Liver (tissue), 9 donors: ENCODE results near the gene SORBS2. TPM values are rescaled to one million over a fixed set of nuclear protein-coding genes. Genes with fewer than 3 reads are reported as not detected.

Source experiments
- DNase-seq: peaks from one replicate; pipeline ENCODE4 v3.0.0-alpha.2; 2017; ENCODE audit warnings: low spot score
- H3K27ac ChIP-seq, 2 donors: one replicate each; pipeline ENCODE4 v1.7.0; 2013; ENCODE audit warnings: inconsistent platforms in 2 of 2, low read length in 2 of 2, control low read depth in 1 of 2, low read depth in 1 of 2, mild to moderate bottlenecking in 1 of 2
- H3K27me3 ChIP-seq, 4 donors: one replicate each; pipeline versions ENCODE4 v1.6.1 to v1.7.0; 2013; ENCODE audit warnings: low read length in 3 of 4, inconsistent platforms in 1 of 4, mild to moderate bottlenecking in 1 of 4, moderate library complexity in 1 of 4; ENCODE audit not compliant: control insufficient read depth in 4 of 4, insufficient read depth in 4 of 4
- H3K36me3 ChIP-seq, 4 donors: one replicate each; pipeline versions ENCODE4 v1.6.1 to v1.7.0; 2013; ENCODE audit warnings: low read length in 3 of 4, mild to moderate bottlenecking in 3 of 4, low read depth in 1 of 4, moderate library complexity in 1 of 4; ENCODE audit not compliant: control insufficient read depth in 4 of 4, insufficient read depth in 3 of 4
- H3K4me1 ChIP-seq, 4 donors: one replicate each; pipeline versions ENCODE4 v1.6.1 to v1.7.0; 2013; ENCODE audit warnings: low read length in 3 of 4, mild to moderate bottlenecking in 3 of 4, moderate library complexity in 1 of 4; ENCODE audit not compliant: control insufficient read depth in 4 of 4, insufficient read depth in 4 of 4
- H3K4me3 ChIP-seq, 3 donors: one replicate each; pipeline versions ENCODE4 v1.6.1 to v1.7.0; 2013; ENCODE audit warnings: low read length in 3 of 3, control low read depth in 1 of 3, low read depth in 1 of 3, mild to moderate bottlenecking in 1 of 3
- H3K9ac ChIP-seq, 2 donors: one replicate each; pipeline ENCODE4 v1.7.0; 2013; ENCODE audit warnings: low read length in 2 of 2, mild to moderate bottlenecking in 2 of 2, moderate library complexity in 2 of 2, control low read depth in 1 of 2, low read depth in 1 of 2
- H3K9me3 ChIP-seq, 4 donors: one replicate each; pipeline versions ENCODE4 v1.6.1 to v1.7.0; 2013; ENCODE audit warnings: low read length in 3 of 4; ENCODE audit not compliant: control insufficient read depth in 4 of 4
- ATF3 ChIP-seq: IDR thresholded peaks from 2 replicates; pipeline ENCODE4 v1.6.1; 2016; ENCODE audit warnings: antibody characterized with exemption
- CTCF ChIP-seq: fragments of 150-350 bp; IDR thresholded peaks from 2 replicates; pipeline ENCODE4 v1.5.1; 2017; ENCODE audit warnings: improper control_type of control experiment, low read depth, low read length; ENCODE audit not compliant: missing input control
- EGR1 ChIP-seq, 2 donors: IDR thresholded peaks; 2 replicates each; pipeline ENCODE4 v1.6.1; 2016 to 2018; ENCODE audit warnings: antibody characterized with exemption in 2 of 2, low read depth in 2 of 2
- FOXA1 ChIP-seq: IDR thresholded peaks from 2 replicates; pipeline ENCODE4 v1.6.1; 2016; ENCODE audit warnings: antibody characterized with exemption
- FOXA2 ChIP-seq: IDR thresholded peaks from 2 replicates; pipeline ENCODE4 v1.6.1; 2016; ENCODE audit warnings: antibody characterized with exemption
- GABPA ChIP-seq, 2 donors: IDR thresholded peaks in 1 of 2; conservative IDR thresholded peaks in 1 of 2; 2 replicates each; pipeline ENCODE4 v1.6.1; 2016; ENCODE audit warnings: antibody characterized with exemption in 2 of 2, mild to moderate bottlenecking in 1 of 2, moderate library complexity in 1 of 2
- HNF4A ChIP-seq, 2 donors: conservative IDR thresholded peaks; 2 replicates each; pipeline ENCODE4 v1.6.1; 2016; ENCODE audit warnings: antibody characterized with exemption in 2 of 2, mild to moderate bottlenecking in 2 of 2
- HNF4G ChIP-seq: IDR thresholded peaks from 2 replicates; pipeline ENCODE4 v1.6.1; 2016; ENCODE audit warnings: antibody characterized with exemption
- JUND ChIP-seq, 2 donors: IDR thresholded peaks; 2 replicates each; pipeline ENCODE4 v1.6.1; 2016; ENCODE audit warnings: antibody characterized with exemption in 2 of 2
- MAX ChIP-seq: IDR thresholded peaks from 2 replicates; pipeline ENCODE4 v1.6.1; 2016; ENCODE audit warnings: antibody characterized with exemption
- NR2F2 ChIP-seq: IDR thresholded peaks from 2 replicates; pipeline ENCODE4 v1.6.1; 2016; ENCODE audit warnings: antibody characterized with exemption
- RAD21 ChIP-seq, 2 donors: IDR thresholded peaks; 2 replicates each; pipeline ENCODE4 v1.6.1; 2016; ENCODE audit warnings: antibody characterized with exemption in 2 of 2, mild to moderate bottlenecking in 2 of 2
- REST ChIP-seq: IDR thresholded peaks from 2 replicates; pipeline ENCODE4 v1.6.1; 2016; ENCODE audit warnings: antibody characterized with exemption, mild to moderate bottlenecking
- RXRA ChIP-seq, 2 donors: IDR thresholded peaks; 2 replicates each; pipeline ENCODE4 v1.6.1; 2017 to 2018; ENCODE audit warnings: antibody characterized with exemption in 2 of 2, mild to moderate bottlenecking in 1 of 2
- SP1 ChIP-seq: IDR thresholded peaks from 2 replicates; pipeline ENCODE4 v1.6.1; 2018; ENCODE audit warnings: antibody characterized with exemption, mild to moderate bottlenecking
- TAF1 ChIP-seq: conservative IDR thresholded peaks from 2 replicates; pipeline ENCODE4 v1.6.1; 2016; ENCODE audit warnings: antibody characterized with exemption, mild to moderate bottlenecking
- YY1 ChIP-seq: IDR thresholded peaks from 2 replicates; pipeline ENCODE4 v1.6.1; 2016; ENCODE audit warnings: antibody characterized with exemption, mild to moderate bottlenecking
- ZBTB33 ChIP-seq: IDR thresholded peaks from 2 replicates; pipeline ENCODE4 v1.6.1; 2016; ENCODE audit warnings: antibody characterized with exemption
- WGBS: extraction: QIAGEN DNeasy Blood & Tissue Kit; methylation state at CpG from one replicate; pipeline ENCODE4 v1.1.7; 2013; 5-methylcytosine and 5-hydroxymethylcytosine counted together
- polyA plus RNA-seq, 2 donors: library from polyadenylated mRNA; stranded (reverse) in 1 of 2; unstranded in 1 of 2; fragments of 200-250 nt in 1 of 2; fragments of >200 nt in 1 of 2; fragmentation: Nextera tagmentation in 1 of 2; extraction: Ambion mirVana in 1 of 2; gene quantifications; one replicate each; pipeline versions ENCODE4 v1.2.1 to v1.2.3, GENCODE V29; 2013 to 2015
- total RNA-seq, 2 donors: library from RNA; depleted of rRNA; stranded (reverse); fragments of >200 nt; gene quantifications; one replicate each; pipeline ENCODE4 v1.2.3, GENCODE V29; 2014
- donor health status: healthy.
- donor health status: healthy.
- donor health status: healthy.
- donor health status: healthy.
- donor health status: healthy.

SORBS2 gene
- total and polyA plus RNA-seq, 4 donors, result 23.3 to 136 (median 59.6) TPM

GRCh38 chr4:185713731-185714130 is 98.3 kb downstream of the SORBS2 start:
- WGBS, result 36% methylated on average over 1 of the region's 1 CpG
- H3K36me3 ChIP-seq, result no peaks in the 10 kb centered on the region
- peak; percentile 97 for TF ChIP-seq HNF4A (conservative IDR thresholded peaks at IDR 0.05)
- TF ChIP-seq MAX, result peak; percentile 51
- TF ChIP-seq ATF3, result peak; percentile 85
- peak; percentile 70 to 85 for TF ChIP-seq RXRA (IDR thresholded peaks at IDR 0.05)
- peak; percentile 92 for TF ChIP-seq YY1
- peak; percentile 60 for TF ChIP-seq REST
- no peak for TF ChIP-seq TAF1
- TF ChIP-seq FOXA1, result peak; percentile 76
- peak; percentile 79 for TF ChIP-seq ZBTB33
- TF ChIP-seq EGR1 (IDR thresholded peaks at IDR 0.05; ENCODE audit: low read depth in 2 of 2), result no peak
- peak; percentile 65 for TF ChIP-seq FOXA2
- TF ChIP-seq GABPA (IDR thresholded peaks at IDR 0.05 in 1 of 2, conservative IDR thresholded peaks at IDR 0.05 in 1 of 2), result no peak
- peak; percentile 44 to 48 for TF ChIP-seq RAD21 (IDR thresholded peaks at IDR 0.05)
- peak; percentile 92 for TF ChIP-seq HNF4G
- peak in 1 of 2 donors; percentile 72 for TF ChIP-seq JUND (IDR thresholded peaks at IDR 0.05)
- TF ChIP-seq SP1, result peak; percentile 89
- no peak for TF ChIP-seq CTCF
- TF ChIP-seq NR2F2, result no peak
- H3K9me3 ChIP-seq, result no peaks in the 10 kb centered on the region
- peak overlapping the region; percentile 20 to 70 for H3K9ac ChIP-seq
- peaks cover 7 to 72% (median 29%) of the 10 kb centered on the region in 4 donors for H3K4me1 ChIP-seq
- peak overlapping the region; percentile 95 to 97 for H3K27ac ChIP-seq
- no peak overlapping the region for H3K4me3 ChIP-seq
- DNase-seq, result no peak
- H3K27me3 ChIP-seq, result no peaks in the 10 kb centered on the region
